HG02623 (cell line): ENCODE measurements around the gene DNAJB7.
"Not testable (repeated sequence)": the region's sequence is repeated elsewhere in the genome, so short reads cannot be mapped to it uniquely, and the experiment has no call there.

Experiments used
- ATAC-seq: cut with Tn5 transposase; IDR thresholded peaks from one replicate; pipeline ENCODE4 v1.9.1; 2021; ENCODE audit warnings: moderate library complexity; ENCODE audit not compliant: unreplicated experiment

The DNAJB7 gene

GRCh38 chr22:40845816-40846215, 16.1 kb downstream of the DNAJB7 start:
- ATAC-seq: not testable (repeated sequence)

GRCh38 chr22:40844951-40845350, 17.0 kb downstream of the DNAJB7 start:
- ATAC-seq: no peak

- no peak for ATAC-seq
These were observed 23.4 kb downstream of the DNAJB7 start for GRCh38 chr22:40838486-40838885.

- ATAC-seq: no peak
These were observed 27.3 kb downstream of the DNAJB7 start for GRCh38 chr22:40834619-40835018.

- ATAC-seq: no peak
These were observed 32.8 kb downstream of the DNAJB7 start for GRCh38 chr22:40829131-40829530.

- no peak for ATAC-seq
These were observed 34.8 kb downstream of the DNAJB7 start for GRCh38 chr22:40826984-40827741.

GRCh38 chr22:40826292-40826691, 35.6 kb downstream of the DNAJB7 start:
- ATAC-seq: not testable (repeated sequence)

GRCh38 chr22:40823426-40823825, 38.5 kb downstream of the DNAJB7 start:
- ATAC-seq: no peak

- ATAC-seq: no peak
These were observed 42.2 kb downstream of the DNAJB7 start for GRCh38 chr22:40819599-40820140.

- ATAC-seq: peak; percentile 75
These were observed 42.9 kb downstream of the DNAJB7 start, which contains the start of gene SLC25A17 for GRCh38 chr22:40818747-40819598. TSS of gene SLC25A17 (minus strand) at chr22:40819346. CDS start at chr22:40819248, 98 bp downstream.

- no peak for ATAC-seq
These were observed 43.6 kb downstream of the DNAJB7 start for GRCh38 chr22:40818192-40818746.

GRCh38 chr22:40817737-40818136, 44.2 kb downstream of the DNAJB7 start:
- ATAC-seq: no peak

- ATAC-seq: no peak
These were observed 48.0 kb downstream of the DNAJB7 start for GRCh38 chr22:40813912-40814315.
